PC-9 (cell line): Measurements from ENCODE around the gene MYO3B.

Source experiments
- EZH2 ChIP-seq: fragments of 200-600 bp; sonication (generic); IDR thresholded peaks from 2 replicates; pipeline ENCODE4 v1.8.0; 2017; ENCODE audit warnings: antibody characterized with exemption, low read depth
- TF ChIP-seq, protein P1 (sequence below): fragments of 200-600 bp; sonication (generic); conservative IDR thresholded peaks from 2 replicates; pipeline ENCODE4 v1.6.1; 2017; ENCODE audit warnings: mixed run types, antibody characterized with exemption, mild to moderate bottlenecking, moderate library complexity

DNA sequence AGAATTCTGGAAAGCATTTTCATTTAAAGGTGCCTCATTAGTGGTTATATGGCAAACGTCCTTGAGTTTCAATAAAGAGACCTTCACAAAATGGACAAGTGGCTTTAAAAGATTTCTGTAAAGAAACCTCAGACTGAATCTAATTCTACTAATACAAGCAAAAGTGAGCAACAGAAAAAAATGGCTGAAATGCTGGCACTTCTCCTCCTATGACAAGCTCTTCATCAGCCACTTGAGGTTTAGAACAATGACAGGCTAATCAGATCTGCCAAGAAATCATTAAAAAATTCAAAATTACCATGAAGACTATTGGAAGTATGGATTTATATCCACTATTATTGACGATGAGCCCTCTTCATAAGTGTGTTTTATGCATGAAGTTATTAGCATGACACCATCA, 71.8 kb downstream of the MYO3B start:
- TF ChIP-seq, protein P1, sequence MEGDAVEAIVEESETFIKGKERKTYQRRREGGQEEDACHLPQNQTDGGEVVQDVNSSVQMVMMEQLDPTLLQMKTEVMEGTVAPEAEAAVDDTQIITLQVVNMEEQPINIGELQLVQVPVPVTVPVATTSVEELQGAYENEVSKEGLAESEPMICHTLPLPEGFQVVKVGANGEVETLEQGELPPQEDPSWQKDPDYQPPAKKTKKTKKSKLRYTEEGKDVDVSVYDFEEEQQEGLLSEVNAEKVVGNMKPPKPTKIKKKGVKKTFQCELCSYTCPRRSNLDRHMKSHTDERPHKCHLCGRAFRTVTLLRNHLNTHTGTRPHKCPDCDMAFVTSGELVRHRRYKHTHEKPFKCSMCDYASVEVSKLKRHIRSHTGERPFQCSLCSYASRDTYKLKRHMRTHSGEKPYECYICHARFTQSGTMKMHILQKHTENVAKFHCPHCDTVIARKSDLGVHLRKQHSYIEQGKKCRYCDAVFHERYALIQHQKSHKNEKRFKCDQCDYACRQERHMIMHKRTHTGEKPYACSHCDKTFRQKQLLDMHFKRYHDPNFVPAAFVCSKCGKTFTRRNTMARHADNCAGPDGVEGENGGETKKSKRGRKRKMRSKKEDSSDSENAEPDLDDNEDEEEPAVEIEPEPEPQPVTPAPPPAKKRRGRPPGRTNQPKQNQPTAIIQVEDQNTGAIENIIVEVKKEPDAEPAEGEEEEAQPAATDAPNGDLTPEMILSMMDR, result no peak
- no peak for TF ChIP-seq EZH2
